NB4 (cell line): ENCODE measurements around the gene PTPN23.

Experiments
- MYC ChIP-seq: IDR thresholded peaks from 2 replicates; pipeline ENCODE4 v1.6.1; 2011; ENCODE audit warnings: low read depth, low read length
- TF ChIP-seq, protein P1 (sequence below): IDR thresholded peaks from one replicate; pipeline ENCODE4 v1.5.1; 2012; ENCODE audit warnings: low read depth, low read length

DNA sequence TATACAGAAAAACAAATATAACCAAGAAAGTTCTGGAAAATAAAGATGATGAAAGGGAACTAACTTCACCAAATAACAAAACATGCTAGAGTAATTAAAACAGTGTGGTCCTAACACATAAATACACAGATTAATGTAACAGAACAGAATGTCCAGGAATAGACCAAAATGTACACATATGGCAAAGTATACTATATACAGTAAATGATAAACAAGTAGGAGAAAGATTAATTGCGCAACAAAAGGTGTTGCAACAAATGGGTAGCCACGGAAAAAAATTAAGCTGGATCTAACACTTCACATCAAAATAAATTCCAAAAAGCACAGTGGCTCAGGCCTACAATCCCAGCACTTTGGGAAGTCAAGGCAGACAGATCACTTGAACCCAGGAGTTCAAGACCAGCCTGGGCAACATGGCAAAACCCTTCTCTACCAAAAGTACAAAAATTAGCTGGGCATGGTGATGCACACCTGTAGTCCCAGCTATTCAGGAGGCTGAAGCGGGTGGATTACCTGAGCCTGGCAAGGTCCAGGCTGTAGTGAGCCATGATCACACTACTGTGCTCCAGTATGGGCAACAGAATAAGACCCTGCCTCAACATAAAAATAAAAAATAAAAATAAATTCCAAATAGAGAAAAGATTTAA lies 75.1 kb downstream of the PTPN23 start:
- TF ChIP-seq, protein P1, sequence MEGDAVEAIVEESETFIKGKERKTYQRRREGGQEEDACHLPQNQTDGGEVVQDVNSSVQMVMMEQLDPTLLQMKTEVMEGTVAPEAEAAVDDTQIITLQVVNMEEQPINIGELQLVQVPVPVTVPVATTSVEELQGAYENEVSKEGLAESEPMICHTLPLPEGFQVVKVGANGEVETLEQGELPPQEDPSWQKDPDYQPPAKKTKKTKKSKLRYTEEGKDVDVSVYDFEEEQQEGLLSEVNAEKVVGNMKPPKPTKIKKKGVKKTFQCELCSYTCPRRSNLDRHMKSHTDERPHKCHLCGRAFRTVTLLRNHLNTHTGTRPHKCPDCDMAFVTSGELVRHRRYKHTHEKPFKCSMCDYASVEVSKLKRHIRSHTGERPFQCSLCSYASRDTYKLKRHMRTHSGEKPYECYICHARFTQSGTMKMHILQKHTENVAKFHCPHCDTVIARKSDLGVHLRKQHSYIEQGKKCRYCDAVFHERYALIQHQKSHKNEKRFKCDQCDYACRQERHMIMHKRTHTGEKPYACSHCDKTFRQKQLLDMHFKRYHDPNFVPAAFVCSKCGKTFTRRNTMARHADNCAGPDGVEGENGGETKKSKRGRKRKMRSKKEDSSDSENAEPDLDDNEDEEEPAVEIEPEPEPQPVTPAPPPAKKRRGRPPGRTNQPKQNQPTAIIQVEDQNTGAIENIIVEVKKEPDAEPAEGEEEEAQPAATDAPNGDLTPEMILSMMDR = no peak
- no peak for TF ChIP-seq MYC
